Measurements from ENCODE around the gene SPATA33. TPM values are rescaled to one million over a fixed set of nuclear protein-coding genes. Genes with fewer than 3 reads are reported as not detected.

SPATA33 gene
- total and polyA plus RNA-seq, 10 of the 15 experiments (the other 5 are each of a cell fraction or from before 2014, with no cell fraction given): 1.1 to 15.8 (median 7.6) TPM

- no peak for FAIRE-seq
- in situ Hi-C loops (cut with MboI): no loop called here
- POLR2A ChIA-PET: no interaction called here
Observed at GRCh38 chr16:89620406-89620841, 37.2 kb upstream of the SPATA33 start.

More at GRCh38 chr16:89620406-89620841, 37.2 kb upstream of the SPATA33 start:
- 0 out of 4 replicates have a peak, but pooled peaks cover 0 to 2% of the 10 kb centered on the region in 2 experiments for H3K27me3 ChIP-seq (replicated peaks in 1 of 2; ENCODE audit: control insufficient read depth in 2 of 2, insufficient read depth in 2 of 2, low read length in 1 of 2)
- ChIA-PET SMC1A (ENCODE audit: uncharacterized antibody, unreplicated experiment) (no interaction called here), RAD21 (ENCODE audit: unreplicated experiment) (no interaction called here), CTCF (no interaction called here)
- H3K79me2 ChIP-seq (ENCODE audit: control insufficient read depth, insufficient read depth, low read length): no peaks in the 10 kb centered on the region
- BruUV-seq (replicated peaks): no TSS peak
- H3K4me1 ChIP-seq (ENCODE audit: control insufficient read depth, insufficient read depth, low read length): no peaks in the 10 kb centered on the region
- TF ChIP-seq SP1 (IDR thresholded peaks at IDR 0.05; ENCODE audit: low read depth, low read length): no peak
- TF ChIP-seq RCOR1 (conservative IDR thresholded peaks at IDR 0.05; ENCODE audit: low read depth, low read length): no peak
- TF ChIP-seq SMARCA5 (IDR thresholded peaks at IDR 0.05): no peak
- no peak for TF ChIP-seq BMI1 (IDR thresholded peaks at IDR 0.05; ENCODE audit: borderline replicate concordance)
- TF ChIP-seq, protein P1, sequence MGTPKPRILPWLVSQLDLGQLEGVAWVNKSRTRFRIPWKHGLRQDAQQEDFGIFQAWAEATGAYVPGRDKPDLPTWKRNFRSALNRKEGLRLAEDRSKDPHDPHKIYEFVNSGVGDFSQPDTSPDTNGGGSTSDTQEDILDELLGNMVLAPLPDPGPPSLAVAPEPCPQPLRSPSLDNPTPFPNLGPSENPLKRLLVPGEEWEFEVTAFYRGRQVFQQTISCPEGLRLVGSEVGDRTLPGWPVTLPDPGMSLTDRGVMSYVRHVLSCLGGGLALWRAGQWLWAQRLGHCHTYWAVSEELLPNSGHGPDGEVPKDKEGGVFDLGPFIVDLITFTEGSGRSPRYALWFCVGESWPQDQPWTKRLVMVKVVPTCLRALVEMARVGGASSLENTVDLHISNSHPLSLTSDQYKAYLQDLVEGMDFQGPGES (IDR thresholded peaks at IDR 0.05): no peak
- TF ChIP-seq TCF12 (IDR thresholded peaks at IDR 0.05; ENCODE audit: low read depth, low read length): no peak
- no peak for TF ChIP-seq CTCF (IDR thresholded peaks at IDR 0.05 in 2 of 3, conservative IDR thresholded peaks at IDR 0.05 in 1 of 3; ENCODE audit: control insufficient read depth in 2 of 3, extremely low read depth in 1 of 3, insufficient read depth in 1 of 3, low read depth in 3 of 3, low read length in 3 of 3)
- TF ChIP-seq SRF (IDR thresholded peaks at IDR 0.05; ENCODE audit: low read depth in 2 of 2, low read length in 2 of 2): no peak
- TF ChIP-seq ZNF622 (IDR thresholded peaks at IDR 0.05): no peak
- TF ChIP-seq SUZ12 (IDR thresholded peaks at IDR 0.05; ENCODE audit: unreplicated experiment): no peak
- TF ChIP-seq NFIC (IDR thresholded peaks at IDR 0.05; ENCODE audit: low read depth, low read length): no peak
- TF ChIP-seq YBX1 (IDR thresholded peaks at IDR 0.05): no peak
- TF ChIP-seq NFYA (IDR thresholded peaks at IDR 0.05; ENCODE audit: borderline replicate concordance, low read depth, low read length): no peak
- no peak for TF ChIP-seq KDM1A (IDR thresholded peaks at IDR 0.05; ENCODE audit: borderline replicate concordance)
- TF ChIP-seq BHLHE40 (IDR thresholded peaks at IDR 0.05; ENCODE audit: borderline replicate concordance in 1 of 2, low read depth in 2 of 2, low read length in 1 of 2): no peak
- no peak for TF ChIP-seq BACH1 (IDR thresholded peaks at IDR 0.05; ENCODE audit: borderline replicate concordance)
- TF ChIP-seq, protein P2, sequence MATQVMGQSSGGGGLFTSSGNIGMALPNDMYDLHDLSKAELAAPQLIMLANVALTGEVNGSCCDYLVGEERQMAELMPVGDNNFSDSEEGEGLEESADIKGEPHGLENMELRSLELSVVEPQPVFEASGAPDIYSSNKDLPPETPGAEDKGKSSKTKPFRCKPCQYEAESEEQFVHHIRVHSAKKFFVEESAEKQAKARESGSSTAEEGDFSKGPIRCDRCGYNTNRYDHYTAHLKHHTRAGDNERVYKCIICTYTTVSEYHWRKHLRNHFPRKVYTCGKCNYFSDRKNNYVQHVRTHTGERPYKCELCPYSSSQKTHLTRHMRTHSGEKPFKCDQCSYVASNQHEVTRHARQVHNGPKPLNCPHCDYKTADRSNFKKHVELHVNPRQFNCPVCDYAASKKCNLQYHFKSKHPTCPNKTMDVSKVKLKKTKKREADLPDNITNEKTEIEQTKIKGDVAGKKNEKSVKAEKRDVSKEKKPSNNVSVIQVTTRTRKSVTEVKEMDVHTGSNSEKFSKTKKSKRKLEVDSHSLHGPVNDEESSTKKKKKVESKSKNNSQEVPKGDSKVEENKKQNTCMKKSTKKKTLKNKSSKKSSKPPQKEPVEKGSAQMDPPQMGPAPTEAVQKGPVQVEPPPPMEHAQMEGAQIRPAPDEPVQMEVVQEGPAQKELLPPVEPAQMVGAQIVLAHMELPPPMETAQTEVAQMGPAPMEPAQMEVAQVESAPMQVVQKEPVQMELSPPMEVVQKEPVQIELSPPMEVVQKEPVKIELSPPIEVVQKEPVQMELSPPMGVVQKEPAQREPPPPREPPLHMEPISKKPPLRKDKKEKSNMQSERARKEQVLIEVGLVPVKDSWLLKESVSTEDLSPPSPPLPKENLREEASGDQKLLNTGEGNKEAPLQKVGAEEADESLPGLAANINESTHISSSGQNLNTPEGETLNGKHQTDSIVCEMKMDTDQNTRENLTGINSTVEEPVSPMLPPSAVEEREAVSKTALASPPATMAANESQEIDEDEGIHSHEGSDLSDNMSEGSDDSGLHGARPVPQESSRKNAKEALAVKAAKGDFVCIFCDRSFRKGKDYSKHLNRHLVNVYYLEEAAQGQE (IDR thresholded peaks at IDR 0.05; ENCODE audit: low read depth, low read length): no peak
- H3K9me3 ChIP-seq (replicated peaks; ENCODE audit: control insufficient read depth, insufficient read depth, low read length): no peaks in the 10 kb centered on the region
- 31% methylated on average over 16 of the region's 16 CpGs for WGBS (ENCODE audit: insufficient coverage, insufficient replicate concordance, low lambda C conversion rate, missing lambda C conversion rate)
- H3K4me2 ChIP-seq (ENCODE audit: control insufficient read depth, insufficient read depth): no peak overlapping the region
- ATAC-seq (no peak), DNase-seq (ENCODE audit: low read depth, low spot score) (no peak)
- no peaks in the 10 kb centered on the region for H3K36me3 ChIP-seq (ENCODE audit: control insufficient read depth in 2 of 2, insufficient read depth in 2 of 2, low read length in 1 of 2)
- intact Hi-C loops (cut with micrococcal nuclease; ENCODE audit: unreplicated experiment): no loop called here
- H3K27ac ChIP-seq (ENCODE audit: control insufficient read depth, insufficient read depth): no peak overlapping the region
- no peak overlapping the region for H3K4me3 ChIP-seq
- no peak overlapping the region for H3K9ac ChIP-seq (ENCODE audit: control insufficient read depth, insufficient read depth, low read length)
- no peaks in the 10 kb centered on the region for H4K20me1 ChIP-seq (ENCODE audit: control insufficient read depth, insufficient read depth)
- no peak overlapping the region for H2AFZ ChIP-seq (ENCODE audit: control insufficient read depth, low read depth, low read length)

All from GM12878 (cell line).